K562 (cell line): ENCODE results near the gene PSD2. TPM values are rescaled to one million over a fixed set of nuclear protein-coding genes. Genes with fewer than 3 reads are reported as not detected.

Experiments used
- ATAC-seq: fragments of 200-7000 bp; cut with Tn5 transposase; 3 replicates; pipeline ENCODE4 v1.9.1; 2020; ENCODE audit warnings: moderate library complexity
- BruUV-seq: library from RNA; stranded (reverse); fragments of 400-500 nt; replicated peaks from 2 replicates; lab custom pipeline; 2021; lab: Mats Ljungman, UMichigan
- CTCF ChIA-PET: fragments of 300-600 bp; formaldehyde crosslinking; extraction: SDS; loops from one replicate; lab custom pipeline; 2021; ENCODE audit warnings: low intra/inter-chr PET ratio; lab: Yijun Ruan, JAX
- POLR2A ChIA-PET: fragments of 300-600, 350-650 bp; sonication (Branson Sonifier 250); formaldehyde crosslinking; extraction: SDS; loops from one replicate; lab custom pipeline; 2021; ENCODE audit warnings: antibody characterized with exemption, inconsistent platforms; lab: Yijun Ruan, JAX
- DNase-seq, 4 experiments: peaks; one replicate each; pipeline versions ENCODE4 v3.0.0 to v3.0.0-alpha.2; 2011 to 2018; ENCODE audit warnings: low spot score in 3 of 4, mixed read lengths in 3 of 4; ENCODE audit errors: extremely low read depth in 1 of 4
- FAIRE-seq: peaks from 2 replicates; lab custom pipeline; 2011; peaks lifted over from hg19 to GRCh38; lab: Jason Lieb, UNC
- H2AFZ ChIP-seq: 2 replicates; pipeline ENCODE4 v1.6.0; 2011; ENCODE audit warnings: low read depth, low read length, control low read depth, inconsistent platforms
- H3K27ac ChIP-seq: fragments of 200-600 bp; 3 replicates; pipeline ENCODE4 v1.8.0; 2011; ENCODE audit warnings: low read depth, mild to moderate bottlenecking, control low read depth, inconsistent platforms, low read length, moderate library complexity, mixed read lengths; ENCODE audit errors: extremely low read depth
- H3K27me3 ChIP-seq, 2 experiments: fragments of 300-600 bp in 1 of 2; 2 replicates in 1 of 2; 3 replicates in 1 of 2; pipeline versions ENCODE4 v1.6.0 to v1.8.0; 2011; ENCODE audit warnings: inconsistent platforms in 2 of 2, low read length in 2 of 2, mild to moderate bottlenecking in 1 of 2, mixed read lengths in 1 of 2, moderate library complexity in 1 of 2; ENCODE audit not compliant: control insufficient read depth in 2 of 2, insufficient read depth in 2 of 2
- H3K36me3 ChIP-seq: fragments of 300-600 bp; 3 replicates; pipeline ENCODE4 v1.8.0; 2011; ENCODE audit warnings: mild to moderate bottlenecking, low read length, inconsistent platforms; ENCODE audit not compliant: control insufficient read depth, insufficient read depth
- H3K4me1 ChIP-seq, 2 experiments: fragments of 200-600 bp in 1 of 2; replicated peaks in 1 of 2; 2 replicates in 1 of 2; 3 replicates in 1 of 2; pipeline versions ENCODE4 v1.5.1 to v1.8.0; 2011; ENCODE audit warnings: inconsistent platforms in 2 of 2, low read length in 2 of 2, mild to moderate bottlenecking in 1 of 2, mixed read lengths in 1 of 2, moderate library complexity in 1 of 2; ENCODE audit not compliant: control insufficient read depth in 2 of 2, insufficient read depth in 2 of 2
- H3K4me2 ChIP-seq: 2 replicates; pipeline ENCODE4 v1.6.1; 2011; ENCODE audit warnings: low read length, control low read depth, inconsistent platforms, mixed read lengths; ENCODE audit not compliant: insufficient read depth
- H3K4me3 ChIP-seq: fragments of 200-600 bp; sonication (generic), shearing (Covaris generic); 2 replicates; pipeline ENCODE4 v1.5.1; 2016; ENCODE audit warnings: control low read depth, inconsistent platforms
- H3K79me2 ChIP-seq: fragments of 200-600 bp; 3 replicates; pipeline ENCODE4 v1.8.0; 2011; ENCODE audit warnings: low read length, inconsistent platforms; ENCODE audit not compliant: control insufficient read depth, insufficient read depth
- H3K9ac ChIP-seq, 2 experiments: 2 replicates each; pipeline versions ENCODE4 v1.6.0 to v1.6.1; 2011; ENCODE audit warnings: low read depth in 2 of 2, low read length in 2 of 2, control low read depth in 1 of 2, inconsistent platforms in 1 of 2, mild to moderate bottlenecking in 1 of 2, mixed read lengths in 1 of 2; ENCODE audit not compliant: insufficient read depth in 1 of 2
- H3K9me1 ChIP-seq: one replicate; pipeline ENCODE4 v1.6.0; 2011; ENCODE audit warnings: inconsistent platforms, mild to moderate bottlenecking, low read length, moderate library complexity; ENCODE audit not compliant: control insufficient read depth, insufficient read depth
- H3K9me3 ChIP-seq: replicated peaks from 2 replicates; pipeline ENCODE4 v1.5.1; 2011; ENCODE audit warnings: low read depth, low read length, inconsistent platforms; ENCODE audit not compliant: control insufficient read depth, insufficient read depth
- H4K20me1 ChIP-seq: replicated peaks from 2 replicates; pipeline ENCODE4 v1.6.1; 2011; ENCODE audit warnings: low read length, inconsistent platforms, mixed read lengths; ENCODE audit not compliant: control insufficient read depth, insufficient read depth
- BHLHE40 ChIP-seq: IDR thresholded peaks from 2 replicates; pipeline ENCODE4 v1.6.1; 2011; ENCODE audit warnings: low read length, improper control_type of control experiment
- CBX1 ChIP-seq: sonication (generic); IDR thresholded peaks from 2 replicates; pipeline ENCODE4 v1.6.1; 2016; ENCODE audit warnings: antibody characterized with exemption, low read depth, mild to moderate bottlenecking
- ESRRB ChIP-seq: fragments of 250-450 bp; sonication (Bioruptor Pico); IDR thresholded peaks from 2 replicates; pipeline ENCODE4 v1.5.0; 2020; ENCODE audit warnings: mild to moderate bottlenecking, moderate library complexity, borderline replicate concordance
- ILK ChIP-seq: fragments of 450-650 bp; IDR thresholded peaks from 2 replicates; pipeline ENCODE4 v1.6.1; 2016; ENCODE audit warnings: missing genetic modification characterization, low read depth, mild to moderate bottlenecking, missing compliant biosample characterization, moderate library complexity, borderline replicate concordance
- IRF2 ChIP-seq: sonication (generic); formaldehyde crosslinking; IDR thresholded peaks from 2 replicates; pipeline ENCODE4 v1.8.1; 2022; ENCODE audit warnings: mild to moderate bottlenecking, missing genetic modification reagents
- KLF6 ChIP-seq: fragments of 250-450 bp; sonication (Bioruptor Pico); IDR thresholded peaks from 2 replicates; pipeline ENCODE4 v1.4.0; 2020; ENCODE audit warnings: mild to moderate bottlenecking, moderate library complexity, borderline replicate concordance
- MEF2A ChIP-seq: IDR thresholded peaks from 2 replicates; pipeline ENCODE4 v1.6.1; 2011; ENCODE audit warnings: low read depth, mild to moderate bottlenecking, low read length, moderate library complexity; ENCODE audit not compliant: control insufficient read depth
- PHF21A ChIP-seq: fragments of 450-650 bp; IDR thresholded peaks from 2 replicates; pipeline ENCODE4 v1.6.1; 2017; ENCODE audit warnings: low read depth, borderline replicate concordance
- RFX1 ChIP-seq: fragments of 450-650 bp; IDR thresholded peaks from 2 replicates; pipeline ENCODE4 v1.6.1; 2016; ENCODE audit warnings: mild to moderate bottlenecking, moderate library complexity
- SAP30 ChIP-seq: fragments of 200-600 bp; sonication (generic); IDR thresholded peaks from 2 replicates; pipeline ENCODE4 v1.6.1; 2012; ENCODE audit warnings: borderline replicate concordance, low read depth, mild to moderate bottlenecking, moderate library complexity, low read length, control low read depth, inconsistent platforms; ENCODE audit not compliant: insufficient read depth, poor library complexity, severe bottlenecking
- SUPT5H ChIP-seq: fragments of 450-650 bp; IDR thresholded peaks from 2 replicates; pipeline ENCODE4 v1.6.1; 2016
- ZKSCAN1 ChIP-seq: fragments of 150-350 bp; IDR thresholded peaks from 2 replicates; pipeline ENCODE4 v1.6.1; 2016; ENCODE audit warnings: low read depth, low read length
- ZNF146 ChIP-seq: IDR thresholded peaks from one replicate; pipeline ENCODE4 v1.6.1; 2018; ENCODE audit warnings: missing compliant biosample characterization; ENCODE audit not compliant: unreplicated experiment
- ZNF263 ChIP-seq: sonication (generic); formaldehyde crosslinking; IDR thresholded peaks from 2 replicates; pipeline ENCODE4 v1.8.0; 2022; ENCODE audit warnings: mild to moderate bottlenecking, missing genetic modification reagents, borderline replicate concordance
- WGBS: fragments of 100-300 bp; shearing (Covaris generic); methylation state at CpG from one replicate; pipeline ENCODE4 v1.1.6; 2016; ENCODE audit warnings: low coverage, mixed read lengths; ENCODE audit not compliant: insufficient coverage; ENCODE audit errors: missing lambda C conversion rate; 5-methylcytosine and 5-hydroxymethylcytosine counted together
- in situ Hi-C: fragments of 300-500 bp; cut with MboI; formaldehyde crosslinking; loops from 4 replicates; pipeline ENCODE4 v1.15.0; 2018; ENCODE audit warnings: inconsistent platforms, mixed read lengths
- intact Hi-C: fragments of 100-400 bp; cut with micrococcal nuclease; formaldehyde crosslinking; loops from 2 replicates; pipeline ENCODE4 v1.14.2; 2022
- polyA plus RNA-seq, 8 experiments: library from polyadenylated mRNA; depleted of rRNA in 4 of 8; stranded (reverse) in 5 of 8; unstranded in 3 of 8; fragments of >200 nt; fragmentation: Nextera tagmentation in 2 of 8; fragmentation: Illumina TruSeq in 1 of 8; extraction: Ambion mirVana in 2 of 8; extraction: Trizol in 1 of 8; gene quantifications; 2 replicates each; pipeline versions ENCODE4 v1.2.1 to v1.2.3, GENCODE V29; 2011 to 2014; ENCODE audit warnings: inconsistent platforms in 1 of 8, missing spikeins in 1 of 8
- total RNA-seq, 7 experiments: library from RNA; depleted of rRNA in 6 of 7; stranded (reverse); fragments of >200 nt in 6 of 7; fragmentation: Illumina TruSeq in 2 of 7; extraction: Trizol in 2 of 7; gene quantifications; 2 replicates each; pipeline versions ENCODE4 v1.2.1 to v1.2.3, GENCODE V29; 2011 to 2021; ENCODE audit warnings: low replicate concordance in 1 of 7
- TF ChIP-seq, protein P1 (sequence below): sonication (generic); formaldehyde crosslinking; IDR thresholded peaks from 2 replicates; pipeline ENCODE4 v1.5.0; 2020; ENCODE audit warnings: missing genetic modification reagents
- TF ChIP-seq, protein P2 (sequence below): fragments of 250-450 bp; sonication (Bioruptor Pico); IDR thresholded peaks from 2 replicates; pipeline ENCODE4 v1.8.0; 2021; ENCODE audit warnings: mild to moderate bottlenecking, moderate library complexity
- TF ChIP-seq, protein P3 (sequence below): sonication (generic); formaldehyde crosslinking; IDR thresholded peaks from 2 replicates; pipeline ENCODE4 v1.8.1; 2023; ENCODE audit warnings: mild to moderate bottlenecking, missing genetic modification reagents

PSD2 gene
- total and polyA plus RNA-seq, 9 of the 15 experiments (the other 6 are each of a cell fraction or from before 2014, with no cell fraction given) = 0.01 to 0.09 (median 0.04) TPM; not detected in 4

DNA sequence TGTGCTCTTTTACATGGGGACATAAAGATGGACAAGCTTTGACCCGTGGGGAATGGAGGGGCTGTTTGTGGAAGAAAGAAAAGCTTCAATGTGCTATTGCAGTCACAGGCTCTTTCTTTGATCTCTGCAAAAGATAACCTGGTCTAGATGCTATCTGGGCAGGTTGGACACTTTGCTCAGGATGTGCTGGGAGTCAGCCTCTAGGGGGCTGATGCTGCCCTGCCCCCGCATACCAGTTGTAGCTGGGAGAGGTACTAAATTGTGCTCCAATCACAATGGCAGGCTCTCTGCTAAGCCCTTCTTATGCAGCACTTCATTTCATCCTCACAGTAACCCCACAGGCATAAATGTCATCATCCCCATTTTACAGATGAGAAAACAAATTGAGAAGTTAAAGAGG is 67.2 kb downstream of the PSD2 start (continued):
- TF ChIP-seq IRF2 (CRISPR knock-in tag) (no peak), ILK (tag) (no peak), ZKSCAN1 (no peak), SAP30 (no peak)

DNA sequence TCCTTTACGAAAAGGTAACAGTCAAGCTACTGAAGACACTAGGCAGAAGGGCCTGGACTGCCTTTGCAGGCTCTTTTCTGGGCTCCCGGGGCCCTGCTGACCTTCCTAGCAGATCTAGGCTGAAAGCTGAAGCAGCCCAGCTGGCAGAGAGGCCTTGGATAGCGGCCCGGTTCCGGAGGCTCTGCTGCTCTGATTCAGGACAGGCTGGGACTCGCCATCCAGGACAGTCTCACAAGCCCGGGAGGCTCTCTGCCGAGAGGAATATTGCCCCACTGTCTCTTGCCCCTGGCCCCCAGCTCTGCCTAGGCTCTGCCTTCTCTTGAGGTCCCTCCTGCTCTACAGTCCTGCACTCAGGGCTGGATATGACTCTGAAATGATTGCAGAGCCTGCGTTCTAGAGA is 67.8 kb downstream of the PSD2 start:
- Histone ChIP-seq H3K9me1 (no peaks in the 10 kb centered on the region), H2AFZ (no peak overlapping the region), H3K36me3 (no peaks in the 10 kb centered on the region), H4K20me1 (0 out of 2 replicates have a peak, but pooled peaks cover 2% of the 10 kb centered on the region), H3K9ac (no peak overlapping the region), H3K4me2 (no peak overlapping the region), H3K27ac (no peak overlapping the region), H3K4me3 (no peak overlapping the region), H3K27me3 (peaks cover 0 to 33% of the 10 kb centered on the region in 2 experiments; a peak in 3 of 5 replicates), H3K79me2 (no peaks in the 10 kb centered on the region), H3K4me1 (no peaks in the 10 kb centered on the region), H3K9me3 (no peaks in the 10 kb centered on the region)
- ATAC-seq = no peak
- ChIA-PET POLR2A (interaction anchor here (1.3 kb wide), 1 partner anchor 11 kb away, joined by 5 read pairs; no protein-coding TSS in a partner anchor), CTCF (interaction anchor here (0.6 to 2.7 kb wide), 3 partner anchors 76 to 288 kb away, joined by 3 to 23 read pairs (median 7); no protein-coding TSS in a partner anchor)
- no peak for FAIRE-seq
- no TSS peak for BruUV-seq
- intact Hi-C loops (loop anchor here (5.0 kb wide), 1 partner anchor 226 kb away; no protein-coding TSS in a partner anchor), in situ Hi-C loops (no loop called here)
- 1% methylated on average over 9 of the region's 9 CpGs for WGBS
- no peak for DNase-seq
- no peak for TF ChIP-seq CBX1
- no peak for TF ChIP-seq MEF2A
- no peak for TF ChIP-seq SUPT5H
- TF ChIP-seq ZNF263 = no peak
- TF ChIP-seq, protein P1, sequence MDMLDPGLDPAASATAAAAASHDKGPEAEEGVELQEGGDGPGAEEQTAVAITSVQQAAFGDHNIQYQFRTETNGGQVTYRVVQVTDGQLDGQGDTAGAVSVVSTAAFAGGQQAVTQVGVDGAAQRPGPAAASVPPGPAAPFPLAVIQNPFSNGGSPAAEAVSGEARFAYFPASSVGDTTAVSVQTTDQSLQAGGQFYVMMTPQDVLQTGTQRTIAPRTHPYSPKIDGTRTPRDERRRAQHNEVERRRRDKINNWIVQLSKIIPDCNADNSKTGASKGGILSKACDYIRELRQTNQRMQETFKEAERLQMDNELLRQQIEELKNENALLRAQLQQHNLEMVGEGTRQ (CRISPR knock-in tag) = no peak
- no peak for TF ChIP-seq BHLHE40
- no peak for TF ChIP-seq ESRRB
- no peak for TF ChIP-seq KLF6
- no peak for TF ChIP-seq PHF21A
- TF ChIP-seq, protein P2, sequence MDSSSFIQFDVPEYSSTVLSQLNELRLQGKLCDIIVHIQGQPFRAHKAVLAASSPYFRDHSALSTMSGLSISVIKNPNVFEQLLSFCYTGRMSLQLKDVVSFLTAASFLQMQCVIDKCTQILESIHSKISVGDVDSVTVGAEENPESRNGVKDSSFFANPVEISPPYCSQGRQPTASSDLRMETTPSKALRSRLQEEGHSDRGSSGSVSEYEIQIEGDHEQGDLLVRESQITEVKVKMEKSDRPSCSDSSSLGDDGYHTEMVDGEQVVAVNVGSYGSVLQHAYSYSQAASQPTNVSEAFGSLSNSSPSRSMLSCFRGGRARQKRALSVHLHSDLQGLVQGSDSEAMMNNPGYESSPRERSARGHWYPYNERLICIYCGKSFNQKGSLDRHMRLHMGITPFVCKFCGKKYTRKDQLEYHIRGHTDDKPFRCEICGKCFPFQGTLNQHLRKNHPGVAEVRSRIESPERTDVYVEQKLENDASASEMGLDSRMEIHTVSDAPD (CRISPR knock-in tag) = no peak
- no peak for TF ChIP-seq RFX1
- TF ChIP-seq, protein P3, sequence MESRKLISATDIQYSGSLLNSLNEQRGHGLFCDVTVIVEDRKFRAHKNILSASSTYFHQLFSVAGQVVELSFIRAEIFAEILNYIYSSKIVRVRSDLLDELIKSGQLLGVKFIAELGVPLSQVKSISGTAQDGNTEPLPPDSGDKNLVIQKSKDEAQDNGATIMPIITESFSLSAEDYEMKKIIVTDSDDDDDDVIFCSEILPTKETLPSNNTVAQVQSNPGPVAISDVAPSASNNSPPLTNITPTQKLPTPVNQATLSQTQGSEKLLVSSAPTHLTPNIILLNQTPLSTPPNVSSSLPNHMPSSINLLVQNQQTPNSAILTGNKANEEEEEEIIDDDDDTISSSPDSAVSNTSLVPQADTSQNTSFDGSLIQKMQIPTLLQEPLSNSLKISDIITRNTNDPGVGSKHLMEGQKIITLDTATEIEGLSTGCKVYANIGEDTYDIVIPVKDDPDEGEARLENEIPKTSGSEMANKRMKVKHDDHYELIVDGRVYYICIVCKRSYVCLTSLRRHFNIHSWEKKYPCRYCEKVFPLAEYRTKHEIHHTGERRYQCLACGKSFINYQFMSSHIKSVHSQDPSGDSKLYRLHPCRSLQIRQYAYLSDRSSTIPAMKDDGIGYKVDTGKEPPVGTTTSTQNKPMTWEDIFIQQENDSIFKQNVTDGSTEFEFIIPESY = no peak
- no peak for TF ChIP-seq ZNF146
